ENCODE results near the gene FAM181A.

FAM181A gene

GRCh38 chr14:93903342-93904184 lies 23.6 kb upstream of the FAM181A start:
- no peak for DNase-seq (ENCODE audit: low spot score)

GRCh38 chr14:93905623-93906022 lies 21.5 kb upstream of the FAM181A start:
- no peak for DNase-seq (ENCODE audit: low spot score)

- DNase-seq (ENCODE audit: low spot score): no peak
Observed at GRCh38 chr14:93906341-93907329, 20.5 kb upstream of the FAM181A start.

- peak; percentile 8 for DNase-seq (ENCODE audit: low spot score)
Observed at GRCh38 chr14:93909429-93910128, 17.6 kb upstream of the FAM181A start.

GRCh38 chr14:93911975-93912615 lies 15.0 kb upstream of the FAM181A start:
- no peak for DNase-seq (ENCODE audit: low spot score)

DNA sequence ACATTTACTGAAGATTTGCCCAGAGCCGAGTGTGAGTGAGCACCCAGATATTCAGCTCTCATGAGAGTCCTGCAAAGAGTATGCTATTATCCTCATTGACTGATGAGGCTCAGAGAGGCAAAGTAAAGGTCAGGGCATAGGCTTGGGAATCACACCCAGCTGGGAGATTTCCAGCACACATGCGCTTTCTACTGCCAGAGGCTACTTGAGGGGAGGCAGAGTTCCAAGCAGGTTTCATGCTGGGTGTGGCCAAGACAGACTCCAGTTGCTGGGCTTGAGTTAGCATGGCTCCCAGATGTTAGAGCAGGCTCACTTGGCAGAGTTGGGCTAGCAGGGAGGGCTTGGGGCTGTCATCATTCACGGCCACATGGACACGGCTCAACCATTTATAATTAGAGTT lies 14.4 kb upstream of the FAM181A start:
- no peak for DNase-seq (ENCODE audit: low spot score)

- no peak for DNase-seq (ENCODE audit: low spot score)
Observed at GRCh38 chr14:93914278-93914677, 12.9 kb upstream of the FAM181A start.

DNA sequence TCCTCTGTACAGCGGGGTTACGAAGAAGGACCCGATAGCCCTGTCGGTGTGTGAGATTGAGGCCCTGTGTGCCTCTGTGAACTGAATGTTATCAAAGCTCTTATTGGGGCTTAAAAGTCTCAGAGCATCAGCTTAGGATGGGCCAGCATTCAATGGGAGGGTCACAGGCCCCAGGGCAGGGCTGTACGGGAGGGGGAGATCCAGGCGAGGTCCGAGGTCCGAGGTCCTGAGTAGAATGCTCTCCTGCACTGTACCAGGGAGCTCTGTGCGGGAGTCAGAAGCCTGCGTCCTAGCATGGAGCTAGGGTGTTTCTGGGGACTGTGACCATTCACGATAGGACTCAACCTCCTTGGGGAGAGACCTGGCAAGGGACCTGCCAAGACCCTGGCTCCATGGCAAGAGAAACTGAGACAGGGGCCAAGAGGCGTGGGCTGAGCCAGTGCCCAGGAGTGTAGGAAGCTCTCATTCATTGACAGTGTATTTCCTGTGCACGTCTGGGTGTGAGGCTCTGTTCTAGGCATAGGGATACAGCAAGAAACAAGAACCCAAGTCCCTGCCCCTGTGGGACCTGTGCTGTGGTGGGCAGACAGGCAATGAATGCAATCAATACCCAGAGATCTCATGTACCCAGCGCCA lies 12.0 kb upstream of the FAM181A start:
- no peak for DNase-seq (ENCODE audit: low spot score)

- DNase-seq (ENCODE audit: low spot score): no peak
Observed at GRCh38 chr14:93915800-93916199, 11.3 kb upstream of the FAM181A start.

DNA sequence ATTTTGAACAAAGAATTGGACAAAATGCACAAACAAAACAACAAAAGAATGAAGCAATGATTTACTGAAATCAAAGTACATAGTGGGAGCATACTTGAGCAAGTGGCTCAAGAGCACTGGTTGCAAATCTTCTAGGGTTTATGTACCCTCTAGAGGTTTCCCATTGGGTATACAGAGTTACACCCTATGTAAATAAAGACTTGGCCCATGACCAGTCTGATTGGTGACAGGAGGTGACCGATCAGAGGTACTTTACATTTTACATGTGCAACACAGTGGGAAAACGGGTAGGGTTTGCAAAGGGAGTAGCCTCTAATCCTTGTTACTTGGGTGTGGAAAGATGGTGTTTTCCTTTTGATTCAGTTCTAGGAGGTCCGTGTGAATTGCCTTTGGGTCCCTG lies 10.6 kb upstream of the FAM181A start:
- DNase-seq (ENCODE audit: low spot score): no peak

DNA sequence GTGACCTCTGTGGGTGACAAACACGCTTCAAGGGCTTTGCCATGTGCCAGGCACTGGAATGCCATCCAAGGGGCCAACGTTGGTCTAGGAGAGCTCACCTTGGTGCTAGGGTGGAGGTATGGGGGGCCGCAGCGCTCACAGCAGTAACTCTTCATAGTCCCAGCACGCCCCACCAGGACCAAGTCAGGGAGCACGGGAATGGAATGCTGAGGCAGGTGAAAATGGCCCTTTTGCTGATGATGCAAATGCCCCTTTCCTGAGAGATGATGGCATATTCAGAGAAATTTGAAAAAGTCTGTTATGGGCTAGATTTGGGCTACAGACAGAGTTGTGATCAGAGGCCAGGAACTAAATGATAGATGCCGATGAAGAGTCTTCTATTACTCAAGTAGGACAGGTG lies 10.0 kb upstream of the FAM181A start:
- no peak for DNase-seq (ENCODE audit: low spot score)

DNA sequence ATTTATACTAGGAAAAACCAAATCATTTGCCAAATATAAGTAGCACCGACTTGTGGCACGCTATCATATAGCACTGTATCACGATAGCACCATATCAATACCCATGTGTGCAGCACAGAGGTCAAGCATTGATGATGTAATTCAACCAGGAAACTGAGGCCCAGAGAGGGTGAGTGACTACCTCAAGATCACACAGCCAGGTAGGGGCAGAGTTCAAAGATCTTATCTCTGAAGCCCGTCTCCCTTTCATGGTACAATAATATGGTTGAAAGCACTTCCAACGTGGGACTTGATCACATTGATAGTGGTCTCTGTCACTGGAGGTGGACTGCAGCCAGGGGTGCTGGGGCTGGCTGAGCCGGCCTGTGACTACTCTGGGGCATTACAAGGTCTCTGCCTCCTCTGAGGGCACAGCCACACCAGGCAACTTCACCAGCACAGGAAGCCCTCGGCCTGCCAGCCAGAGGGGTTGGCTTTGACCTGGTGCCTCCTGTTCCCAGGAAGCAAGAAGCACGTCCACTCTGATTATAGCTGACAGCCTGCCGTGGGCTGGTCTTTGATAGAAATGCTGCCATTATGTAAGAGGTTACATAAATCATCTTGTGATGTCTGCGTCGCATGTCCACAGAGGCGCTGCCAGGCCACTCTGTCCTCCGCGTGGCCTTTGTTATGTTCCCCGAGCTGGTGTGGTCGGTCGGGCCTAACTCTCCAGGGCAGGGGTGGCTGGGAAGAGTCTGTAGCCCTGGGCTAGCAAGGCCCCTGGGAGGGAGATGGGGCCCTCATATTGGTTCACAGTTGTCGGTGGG lies 5.9 kb upstream of the FAM181A start:
- DNase-seq (ENCODE audit: low spot score): no peak

GRCh38 chr14:93923626-93924025 lies 3.5 kb upstream of the FAM181A start:
- DNase-seq (ENCODE audit: low spot score): no peak

GRCh38 chr14:93924592-93925355 lies 2.4 kb upstream of the FAM181A start:
- DNase-seq (ENCODE audit: low spot score): no peak

DNA sequence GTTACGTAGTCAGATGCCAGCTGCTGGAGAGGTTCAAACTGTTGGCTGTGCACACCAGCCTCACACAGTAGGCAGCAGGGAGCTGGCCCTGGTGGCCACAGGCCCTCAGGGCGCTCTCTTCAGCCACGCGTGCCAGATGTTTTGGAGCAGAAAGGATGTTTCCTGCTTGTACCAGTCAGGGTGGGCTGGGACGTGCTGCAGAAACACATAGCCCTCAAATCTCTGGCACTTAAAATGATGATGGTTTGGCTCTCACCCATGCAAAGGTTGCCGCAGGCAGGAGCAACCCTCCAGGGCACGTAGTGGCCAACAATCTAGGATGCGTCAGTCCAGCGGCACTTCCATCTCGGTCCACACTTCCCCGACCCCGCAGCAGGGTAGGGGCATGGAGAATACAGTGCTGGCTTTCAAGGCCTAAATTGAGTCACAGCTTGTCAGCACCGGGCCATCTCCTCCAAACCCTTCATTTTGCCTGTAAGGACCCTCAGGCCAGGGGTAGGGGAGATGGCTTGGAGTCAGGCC lies 1.7 kb upstream of the FAM181A start:
- DNase-seq (ENCODE audit: low spot score): no peak

- peak; percentile 54 for DNase-seq (ENCODE audit: low spot score)
Observed at GRCh38 chr14:93926245-93926872, 785 bp upstream of the FAM181A start.

GRCh38 chr14:93927800-93928145 lies 629 bp downstream of the FAM181A start:
- no peak for DNase-seq (ENCODE audit: low spot score)

DNA sequence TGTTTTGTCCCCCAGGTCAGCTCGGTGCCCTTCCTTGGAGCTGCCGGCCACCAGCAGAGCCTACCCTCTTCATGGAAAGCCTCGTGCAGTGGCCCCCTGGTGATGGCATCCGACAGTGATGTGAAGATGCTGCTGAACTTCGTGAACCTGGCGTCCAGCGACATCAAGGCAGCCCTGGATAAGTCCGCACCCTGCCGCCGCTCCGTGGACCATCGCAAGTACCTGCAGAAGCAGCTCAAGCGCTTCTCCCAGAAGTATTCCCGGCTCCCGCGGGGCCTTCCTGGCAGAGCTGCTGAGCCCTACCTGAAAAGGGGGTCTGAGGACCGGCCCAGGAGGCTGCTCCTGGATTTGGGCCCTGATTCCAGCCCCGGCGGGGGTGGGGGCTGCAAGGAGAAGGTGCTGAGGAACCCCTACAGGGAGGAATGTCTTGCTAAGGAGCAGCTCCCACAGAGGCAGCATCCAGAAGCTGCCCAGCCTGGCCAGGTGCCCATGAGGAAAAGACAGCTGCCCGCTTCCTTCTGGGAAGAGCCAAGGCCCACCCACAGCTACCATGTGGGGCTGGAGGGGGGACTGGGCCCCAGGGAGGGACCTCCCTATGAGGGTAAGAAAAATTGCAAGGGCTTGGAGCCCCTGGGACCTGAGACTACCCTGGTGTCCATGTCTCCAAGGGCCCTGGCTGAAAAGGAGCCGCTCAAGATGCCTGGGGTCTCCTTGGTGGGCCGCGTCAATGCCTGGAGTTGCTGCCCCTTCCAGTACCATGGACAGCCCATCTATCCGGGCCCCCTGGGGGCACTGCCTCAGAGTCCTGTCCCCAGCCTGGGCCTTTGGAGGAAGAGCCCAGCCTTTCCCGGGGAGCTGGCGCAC lies 1.3 kb downstream of the FAM181A start:
- no peak for DNase-seq (ENCODE audit: low spot score)
